HG03159 (cell line): Measurements from ENCODE around the gene IRF3.
"Not testable (repeated sequence)": the region's sequence is repeated elsewhere in the genome, so short reads cannot be mapped to it uniquely, and the experiment has no call there.

Experiments
- ATAC-seq: cut with Tn5 transposase; IDR thresholded peaks from one replicate; pipeline ENCODE4 v1.9.1; 2021; ENCODE audit warnings: mild to moderate bottlenecking, moderate library complexity; ENCODE audit not compliant: unreplicated experiment

IRF3 gene

GRCh38 chr19:49651029-49651819, 14.4 kb downstream of the IRF3 start:
- ATAC-seq: no peak

- ATAC-seq: no peak
These were observed 19.1 kb downstream of the IRF3 start for GRCh38 chr19:49646586-49646985.

- no peak for ATAC-seq
These were observed 19.7 kb downstream of the IRF3 start for GRCh38 chr19:49645995-49646394.

- ATAC-seq: no peak
These were observed 20.1 kb downstream of the IRF3 start for GRCh38 chr19:49645592-49645991.

GRCh38 chr19:49643466-49643865, 22.2 kb downstream of the IRF3 start:
- no peak for ATAC-seq

- no peak for ATAC-seq
These were observed 23.1 kb downstream of the IRF3 start for GRCh38 chr19:49642492-49643035.

GRCh38 chr19:49641688-49642491, 23.8 kb downstream of the IRF3 start, which contains the start of gene SCAF1:
TSS of gene SCAF1 (plus strand) at chr19:49642209. CDS start at chr19:49645027, 2,818 bp downstream.
- peak; percentile 55 for ATAC-seq

GRCh38 chr19:49640113-49640898, 25.4 kb downstream of the IRF3 start, which contains the start of gene RRAS:
TSS of gene RRAS (minus strand) at chr19:49640143. CDS start at chr19:49640098, 45 bp downstream.
- ATAC-seq: peak; percentile 53

- ATAC-seq: no peak
These were observed 26.1 kb downstream of the IRF3 start for GRCh38 chr19:49639401-49640112.

- no peak for ATAC-seq
These were observed 27.6 kb downstream of the IRF3 start for GRCh38 chr19:49637821-49638738.

GRCh38 chr19:49636233-49636932, 29.3 kb downstream of the IRF3 start:
- ATAC-seq: no peak

- no peak for ATAC-seq
These were observed 30.0 kb downstream of the IRF3 start for GRCh38 chr19:49635530-49636232.

GRCh38 chr19:49633273-49633672, 32.4 kb downstream of the IRF3 start:
- not testable (repeated sequence) for ATAC-seq

GRCh38 chr19:49632576-49632975, 33.1 kb downstream of the IRF3 start:
- no peak for ATAC-seq

GRCh38 chr19:49631610-49632192, 34.0 kb downstream of the IRF3 start:
- ATAC-seq: no peak

- ATAC-seq: no peak
These were observed 34.6 kb downstream of the IRF3 start for GRCh38 chr19:49631014-49631588.

GRCh38 chr19:49629659-49630058, 36.0 kb downstream of the IRF3 start:
- ATAC-seq: no peak
